Activated CD4-positive, CD25-positive, alpha-beta regulatory T cell (primary cell): ENCODE measurements around the gene SOX18.

Experiments
- DNase-seq, 4 experiments: peaks; one replicate each; lab custom pipeline; 2025; lab: John Stamatoyannopoulos, UW

SOX18 gene

DNA sequence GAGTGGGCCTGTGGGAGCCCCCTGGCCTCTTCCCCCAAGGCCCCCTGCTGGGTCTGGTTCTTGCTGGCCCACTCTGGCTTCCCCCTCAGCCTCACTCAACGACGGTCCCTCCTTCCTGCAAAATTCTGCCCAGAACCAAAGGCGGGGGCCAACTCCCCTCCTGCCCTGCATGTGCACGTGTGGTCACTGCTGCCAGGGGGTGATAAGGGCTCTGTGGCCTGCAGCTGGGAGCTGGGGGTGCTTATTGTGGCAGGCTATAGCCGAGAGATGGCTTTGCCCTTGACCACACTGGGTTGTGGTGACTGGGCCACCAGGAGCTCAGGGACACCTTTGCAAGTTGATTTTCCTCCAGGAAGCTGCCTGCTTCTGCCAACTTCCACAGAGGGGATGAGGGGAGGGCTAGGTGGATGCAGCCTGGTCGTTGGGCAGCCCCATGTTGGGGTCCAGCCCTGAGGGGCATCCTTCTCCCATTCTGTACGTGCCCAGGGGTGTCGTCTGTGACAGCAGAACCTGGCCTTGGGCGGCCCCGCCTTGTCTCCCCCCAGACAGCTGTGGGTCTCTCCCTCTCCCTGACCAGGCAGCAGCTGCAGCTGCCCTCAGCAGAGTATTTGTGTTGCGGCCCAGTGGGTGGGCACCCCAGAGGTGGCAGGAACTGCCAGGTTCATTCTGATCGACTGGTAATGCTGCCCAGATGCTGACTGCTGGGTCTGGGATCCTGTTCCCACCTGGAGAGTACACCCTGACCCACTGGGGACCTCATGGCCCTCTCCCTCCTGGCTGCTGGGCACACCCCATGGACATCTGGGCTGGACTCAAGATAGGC, 19.2 kb upstream of the SOX18 start:
- DNase-seq = no peak

DNA sequence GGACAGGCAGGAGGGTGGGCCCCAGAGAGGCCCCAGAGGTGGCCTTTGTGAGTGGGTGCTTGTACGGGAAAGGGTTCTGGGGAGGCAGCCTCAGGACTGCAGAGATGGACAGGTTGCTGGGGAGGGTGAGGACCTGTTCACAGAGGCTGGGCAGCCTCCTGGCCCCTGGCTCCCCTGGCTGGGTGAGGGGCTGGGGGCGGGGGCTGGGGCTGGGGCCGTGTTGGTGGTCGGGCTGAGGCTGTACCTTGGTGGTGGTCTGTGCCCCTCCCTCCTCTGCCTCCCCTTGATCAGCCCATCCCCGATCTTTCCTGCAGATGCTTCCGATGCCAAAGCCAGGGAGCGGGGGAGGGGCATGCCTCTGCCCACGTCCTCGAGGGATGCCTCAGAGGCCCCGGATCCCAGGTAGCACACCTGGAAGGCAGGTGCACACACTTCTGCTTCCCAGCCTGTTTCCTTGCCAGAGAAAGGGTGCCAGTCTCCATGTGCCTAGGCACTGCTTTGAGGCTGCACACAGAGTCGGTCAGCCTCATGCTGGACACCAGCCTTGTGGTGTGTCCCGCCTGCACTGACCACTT, 18.4 kb upstream of the SOX18 start:
- no peak for DNase-seq

DNA sequence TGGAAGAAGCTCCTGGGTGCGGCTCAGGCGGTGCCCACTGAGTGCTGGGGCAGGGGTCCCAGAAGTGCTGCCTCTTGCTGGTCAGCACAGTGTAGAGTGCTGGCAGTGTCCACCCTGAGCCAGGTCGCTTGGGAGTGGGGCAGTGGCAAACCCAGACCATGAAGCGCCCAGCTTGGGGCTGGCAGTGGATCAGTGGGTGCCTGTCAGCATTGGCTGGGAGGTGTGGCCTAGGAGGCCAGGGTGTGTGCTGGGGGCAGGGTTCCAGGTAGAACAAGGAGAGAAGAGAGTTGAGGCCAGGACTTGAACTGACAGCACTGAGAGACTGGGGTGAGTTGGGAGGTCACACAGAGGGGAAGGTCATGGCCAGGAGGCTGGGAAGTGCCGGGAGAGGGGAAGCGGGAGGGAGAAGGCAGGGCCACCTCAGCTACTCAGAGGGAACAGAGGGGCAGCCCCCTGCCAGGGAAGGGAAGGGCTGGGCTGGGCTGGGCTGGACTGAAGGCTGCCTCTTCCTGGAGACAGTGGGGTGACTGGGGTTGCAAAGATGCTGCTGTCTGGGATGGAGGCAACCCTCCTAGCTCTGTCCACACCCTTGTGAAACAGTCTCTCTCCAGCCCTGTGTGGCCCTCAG, 17.7 kb upstream of the SOX18 start:
- no peak for DNase-seq

DNA sequence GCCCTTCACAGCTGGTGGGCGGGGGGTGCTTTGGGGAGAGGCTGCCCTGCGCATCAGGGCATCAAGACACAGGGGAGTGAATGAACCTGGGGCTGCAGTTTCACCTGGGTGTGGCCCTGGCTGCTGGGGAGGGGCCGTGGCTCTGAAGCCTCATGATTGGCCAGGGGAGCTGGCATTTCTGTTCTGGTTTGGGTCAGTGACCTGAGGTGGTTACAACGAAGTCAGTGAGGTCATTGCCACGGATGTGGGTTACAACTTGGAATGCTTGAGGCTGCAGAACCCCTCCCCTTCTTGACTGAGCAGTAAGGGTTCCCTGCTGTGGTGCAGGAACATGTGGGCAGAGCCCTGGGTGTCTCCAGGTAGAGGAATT, 16.5 kb upstream of the SOX18 start:
- DNase-seq = no peak

- no peak for DNase-seq
Measured at GRCh38 chr20:64065062-64065973, 15.9 kb upstream of the SOX18 start.

GRCh38 chr20:64064145-64064698, 14.8 kb upstream of the SOX18 start:
- DNase-seq = no peak

GRCh38 chr20:64063389-64064144, 14.1 kb upstream of the SOX18 start:
- no peak for DNase-seq

DNA sequence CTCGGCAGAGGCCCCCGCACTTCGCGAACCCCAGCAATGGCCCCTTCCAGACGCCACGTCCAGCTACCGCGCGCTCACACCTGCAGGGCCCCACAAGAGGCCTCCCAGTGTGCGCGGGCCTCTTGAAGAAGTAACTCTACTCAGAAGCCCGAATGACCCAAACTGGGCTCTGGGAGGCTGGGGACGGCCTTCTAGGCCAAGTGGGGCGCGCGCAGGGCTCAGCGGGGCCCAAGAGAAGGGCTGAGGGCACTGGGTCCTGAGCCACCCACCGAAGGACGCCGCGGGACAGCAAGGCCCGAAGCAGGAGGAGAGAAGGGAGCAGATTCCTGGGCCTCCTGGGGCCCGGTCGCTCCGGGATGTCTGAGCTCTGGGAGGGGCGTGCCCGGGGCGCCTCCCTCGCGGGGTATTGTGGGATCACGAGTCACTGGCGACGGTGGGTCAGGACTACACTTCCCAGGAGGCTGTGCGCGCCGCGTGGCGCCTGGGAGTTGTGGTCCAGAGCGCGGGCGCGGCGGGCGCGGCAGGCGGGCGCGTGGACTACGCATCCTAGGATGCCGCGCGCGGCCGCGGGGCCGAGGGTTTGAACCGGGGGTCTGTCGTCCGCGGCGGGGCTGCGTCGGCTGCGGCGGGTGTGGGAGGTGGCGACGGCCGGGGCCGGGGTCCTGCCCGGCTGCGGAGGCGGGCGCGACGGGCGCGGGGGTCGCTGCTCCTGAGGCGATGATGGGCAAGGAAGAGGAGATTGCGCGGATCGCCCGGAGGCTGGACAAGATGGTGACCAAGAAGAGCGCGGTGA, 13.4 kb upstream of the SOX18 start, which contains the start of gene TCEA2:
TSS of gene TCEA2 (plus strand) at position 603 of the 793 bp plus-strand sequence. CDS start at position 718, 115 bp downstream.
- DNase-seq = peak; percentile 89 to 92 (median 90)

- DNase-seq = no peak
Measured at GRCh38 chr20:64062276-64062595, 12.8 kb upstream of the SOX18 start.

GRCh38 chr20:64058536-64058935, 9.1 kb upstream of the SOX18 start:
- no peak for DNase-seq

- peak; percentile 62 to 76 (median 70) for DNase-seq
Measured at GRCh38 chr20:64057628-64058498, 8.4 kb upstream of the SOX18 start.

- no peak for DNase-seq
Measured at GRCh38 chr20:64056889-64057627, 7.6 kb upstream of the SOX18 start.

DNA sequence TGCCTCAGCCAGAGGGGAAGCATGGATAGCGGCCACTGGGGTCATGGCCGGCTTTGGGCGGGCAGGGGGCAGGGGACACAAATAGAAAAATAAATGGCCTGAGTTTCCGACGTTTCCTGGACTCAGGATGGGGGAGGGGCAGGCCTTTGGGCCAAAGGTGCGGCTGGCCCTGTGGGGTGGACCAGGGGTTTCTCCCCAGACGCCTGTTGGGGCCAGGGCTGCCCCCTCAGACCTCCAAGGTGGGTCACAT, 7.1 kb upstream of the SOX18 start:
- no peak for DNase-seq

DNA sequence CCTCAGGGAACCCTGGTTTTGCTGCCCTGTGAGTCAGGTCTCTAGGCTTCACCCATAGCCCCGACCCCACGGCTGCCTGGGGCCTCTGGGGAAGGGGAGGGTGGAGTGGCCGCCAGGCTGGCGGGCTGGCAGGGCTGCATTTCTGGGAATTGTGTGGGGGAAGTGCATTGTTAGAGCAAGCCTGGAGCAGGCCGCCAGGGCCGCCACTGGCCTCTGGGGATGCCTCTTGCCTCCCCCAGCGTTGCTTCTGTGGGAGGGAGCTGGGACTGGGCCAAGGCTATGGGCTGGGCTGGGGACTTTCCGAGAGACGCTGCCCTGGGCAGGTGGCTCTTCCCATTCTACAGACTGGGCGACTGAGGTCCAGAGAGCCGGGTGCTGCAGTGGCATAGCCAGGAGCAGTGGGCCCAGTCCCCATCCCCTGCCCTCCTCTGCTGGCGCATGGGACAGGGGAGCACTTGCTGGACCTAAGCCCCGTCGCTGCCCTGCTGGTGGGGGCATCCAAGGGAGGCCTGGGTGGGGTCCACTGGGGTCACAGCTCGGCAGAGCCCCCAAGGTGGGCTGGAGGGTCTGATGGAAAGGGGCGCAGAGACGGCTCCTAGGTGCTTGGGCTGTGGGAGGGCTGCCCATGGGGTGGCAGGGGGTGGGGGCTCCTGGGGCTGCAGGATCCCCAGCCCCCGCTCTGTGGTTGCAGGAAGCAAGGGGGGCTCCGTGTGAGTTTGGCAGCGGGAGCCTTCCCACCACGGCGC, 6.6 kb upstream of the SOX18 start:
- no peak for DNase-seq

- DNase-seq = no peak
Measured at GRCh38 chr20:64055396-64055892, 6.0 kb upstream of the SOX18 start.

- no peak for DNase-seq
Measured at GRCh38 chr20:64053841-64054661, 4.6 kb upstream of the SOX18 start.
